Measurements from ENCODE around the gene ZC3H13.
A peak's percentile ranks its signal among the peaks of the same experiment; 100 is the strongest.

The ZC3H13 gene

DNA sequence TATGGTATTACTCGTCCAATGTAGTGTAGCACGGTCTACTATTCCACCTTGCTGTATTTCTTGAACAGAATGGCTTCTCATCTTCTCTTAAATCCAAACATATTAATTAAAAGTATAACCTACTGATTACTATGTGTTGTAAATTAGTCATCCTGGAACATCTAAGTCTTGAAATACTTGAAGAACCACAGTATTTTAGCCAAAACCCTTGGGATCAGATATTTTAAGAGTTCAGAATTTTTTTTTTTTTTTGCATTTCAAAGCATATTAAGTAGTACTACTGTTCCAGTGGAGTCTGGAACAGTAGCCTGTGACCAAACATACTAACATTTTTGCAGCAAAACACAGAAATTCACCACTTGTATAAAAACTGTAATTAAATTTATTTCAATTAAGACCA, 30.1 kb downstream of the ZC3H13 start:
- Histone ChIP-seq H3K9me3 (no peaks in the 10 kb centered on the region), H3K4me2 (0 out of 2 replicates have a peak overlapping the region, but pooled peaks have one; percentile 5), H3K36me3 (peaks cover 37% of the 10 kb centered on the region), H3K9ac (no peak overlapping the region), H3K27ac (no peak overlapping the region), H4K20me1 (peaks cover 6% of the 10 kb centered on the region; the same call in 1 of the 2 replicates), H3K4me3 (no peak overlapping the region), H3K27me3 (no peaks in the 10 kb centered on the region), H3K4me1 (peaks cover 10% of the 10 kb centered on the region; the same call in 1 of the 2 replicates)
- TF ChIP-seq Cebpa-rat (IDR thresholded peaks at IDR 0.05), result no peak

GRCh38 chr13:46016216-46016615, 36.3 kb downstream of the ZC3H13 start:
- Histone ChIP-seq H3K27ac (no peak overlapping the region), H4K20me1 (no peaks in the 10 kb centered on the region), H3K9ac (no peak overlapping the region), H3K4me3 (no peak overlapping the region), H3K9me3 (no peaks in the 10 kb centered on the region), H3K4me2 (no peak overlapping the region), H3K36me3 (peaks cover 53% of the 10 kb centered on the region), H3K4me1 (no peaks in the 10 kb centered on the region), H3K27me3 (no peaks in the 10 kb centered on the region)
- TF ChIP-seq Cebpa-rat (IDR thresholded peaks at IDR 0.05), result no peak

GRCh38 chr13:46015366-46015765, 37.2 kb downstream of the ZC3H13 start:
- Histone ChIP-seq H3K27me3 (no peaks in the 10 kb centered on the region), H3K27ac (no peak overlapping the region), H3K9ac (no peak overlapping the region), H3K4me3 (no peak overlapping the region), H3K4me2 (no peak overlapping the region), H3K9me3 (no peaks in the 10 kb centered on the region), H3K36me3 (peaks cover 57% of the 10 kb centered on the region), H3K4me1 (no peaks in the 10 kb centered on the region), H4K20me1 (no peaks in the 10 kb centered on the region)
- no peak for TF ChIP-seq Cebpa-rat (IDR thresholded peaks at IDR 0.05)

DNA sequence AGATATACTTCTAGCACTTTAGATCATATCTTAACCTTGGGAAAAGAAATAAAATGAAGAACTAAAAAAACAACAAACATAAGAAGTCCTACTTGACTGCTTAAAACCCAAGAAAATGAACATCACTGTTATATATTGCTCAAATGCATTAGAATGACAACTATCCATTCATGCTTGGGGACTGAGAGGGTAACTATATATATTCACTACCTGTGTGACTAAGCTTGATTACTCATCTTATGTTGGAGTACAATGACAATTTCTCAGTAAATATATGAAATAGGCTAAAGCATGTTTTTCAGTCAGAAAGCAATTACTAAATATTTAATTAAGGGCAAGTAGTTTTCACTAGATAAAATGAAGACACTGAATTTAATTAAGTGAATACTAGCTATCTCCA, 40.1 kb downstream of the ZC3H13 start:
- H4K20me1 ChIP-seq, result no peaks in the 10 kb centered on the region
- no peak overlapping the region for H3K4me3 ChIP-seq
- H3K4me1 ChIP-seq, result no peaks in the 10 kb centered on the region
- H3K36me3 ChIP-seq, result peaks cover 48% of the 10 kb centered on the region
- H3K27ac ChIP-seq, result no peak overlapping the region
- H3K9me3 ChIP-seq, result no peaks in the 10 kb centered on the region
- no peak overlapping the region for H3K9ac ChIP-seq
- H3K27me3 ChIP-seq, result no peaks in the 10 kb centered on the region
- no peak overlapping the region for H3K4me2 ChIP-seq
- no peak for TF ChIP-seq Cebpa-rat (IDR thresholded peaks at IDR 0.05)

DNA sequence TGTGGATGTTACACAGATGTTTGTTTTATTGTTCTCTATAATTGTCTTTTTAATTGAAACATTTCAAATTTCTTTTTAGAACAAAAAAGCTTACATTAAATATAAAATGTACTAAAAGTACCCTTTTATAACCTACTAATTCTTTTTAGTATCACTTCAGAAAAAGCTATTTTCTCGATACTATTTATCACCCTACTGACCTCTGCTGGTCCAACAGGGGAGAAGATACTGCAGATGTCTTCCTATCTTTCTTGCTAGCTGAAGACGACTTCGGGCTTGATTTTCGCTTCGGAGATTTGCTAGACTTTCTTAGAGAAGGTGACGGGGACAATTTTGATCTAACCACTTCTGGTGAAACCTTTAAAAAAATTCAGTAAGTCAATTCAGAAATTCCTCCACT, 42.4 kb downstream of the ZC3H13 start:
- H3K9me3 ChIP-seq, result no peaks in the 10 kb centered on the region
- no peak overlapping the region for H3K9ac ChIP-seq
- peaks cover 49% of the 10 kb centered on the region for H3K36me3 ChIP-seq
- no peak overlapping the region for H3K27ac ChIP-seq
- H4K20me1 ChIP-seq, result no peaks in the 10 kb centered on the region
- H3K4me1 ChIP-seq, result no peaks in the 10 kb centered on the region
- no peaks in the 10 kb centered on the region for H3K27me3 ChIP-seq
- no peak for TF ChIP-seq Cebpa-rat (IDR thresholded peaks at IDR 0.05)
- H3K4me3 ChIP-seq, result no peak overlapping the region
- H3K4me2 ChIP-seq, result no peak overlapping the region

- Histone ChIP-seq H3K9ac (no peak overlapping the region), H3K27ac (no peak overlapping the region), H4K20me1 (no peaks in the 10 kb centered on the region), H3K36me3 (peaks cover 50% of the 10 kb centered on the region), H3K4me1 (no peaks in the 10 kb centered on the region), H3K4me2 (no peak overlapping the region), H3K9me3 (no peaks in the 10 kb centered on the region), H3K27me3 (no peaks in the 10 kb centered on the region), H3K4me3 (no peak overlapping the region)
- no peak for TF ChIP-seq Cebpa-rat (IDR thresholded peaks at IDR 0.05)
These were observed 43.9 kb downstream of the ZC3H13 start for GRCh38 chr13:46008631-46009030.

- Histone ChIP-seq H3K27me3 (no peaks in the 10 kb centered on the region), H3K9me3 (no peaks in the 10 kb centered on the region), H3K9ac (no peak overlapping the region), H3K4me1 (no peaks in the 10 kb centered on the region), H3K27ac (no peak overlapping the region), H3K4me3 (no peak overlapping the region), H4K20me1 (no peaks in the 10 kb centered on the region), H3K36me3 (peaks cover 52% of the 10 kb centered on the region), H3K4me2 (no peak overlapping the region)
- no peak for TF ChIP-seq Cebpa-rat (IDR thresholded peaks at IDR 0.05)
These were observed 45.7 kb downstream of the ZC3H13 start for GRCh38 chr13:46006688-46007452.

GRCh38 chr13:46004491-46004890, 48.1 kb downstream of the ZC3H13 start:
- Histone ChIP-seq H3K36me3 (peaks cover 69% of the 10 kb centered on the region), H3K9ac (no peak overlapping the region)

GRCh38 chr13:45996631-45997030, 55.9 kb downstream of the ZC3H13 start:
- Histone ChIP-seq H3K36me3 (peaks cover 66% of the 10 kb centered on the region), H3K9me3 (no peaks in the 10 kb centered on the region), H4K20me1 (no peaks in the 10 kb centered on the region), H3K4me2 (no peak overlapping the region), H3K4me1 (no peaks in the 10 kb centered on the region), H3K27ac (no peak overlapping the region), H3K27me3 (no peaks in the 10 kb centered on the region), H3K9ac (no peak overlapping the region), H3K4me3 (no peak overlapping the region)
- TF ChIP-seq Cebpa-rat (IDR thresholded peaks at IDR 0.05), result no peak

More at GRCh38 chr13:46004491-46004890, 48.1 kb downstream of the ZC3H13 start:
- TF ChIP-seq Cebpa-rat (IDR thresholded peaks at IDR 0.05), result no peak
- H3K4me1 ChIP-seq, result no peaks in the 10 kb centered on the region
- H3K4me3 ChIP-seq, result no peak overlapping the region
- no peak overlapping the region for H3K4me2 ChIP-seq
- no peaks in the 10 kb centered on the region for H3K27me3 ChIP-seq
- H3K27ac ChIP-seq, result no peak overlapping the region
- no peaks in the 10 kb centered on the region for H4K20me1 ChIP-seq
- H3K9me3 ChIP-seq, result no peaks in the 10 kb centered on the region

DNA sequence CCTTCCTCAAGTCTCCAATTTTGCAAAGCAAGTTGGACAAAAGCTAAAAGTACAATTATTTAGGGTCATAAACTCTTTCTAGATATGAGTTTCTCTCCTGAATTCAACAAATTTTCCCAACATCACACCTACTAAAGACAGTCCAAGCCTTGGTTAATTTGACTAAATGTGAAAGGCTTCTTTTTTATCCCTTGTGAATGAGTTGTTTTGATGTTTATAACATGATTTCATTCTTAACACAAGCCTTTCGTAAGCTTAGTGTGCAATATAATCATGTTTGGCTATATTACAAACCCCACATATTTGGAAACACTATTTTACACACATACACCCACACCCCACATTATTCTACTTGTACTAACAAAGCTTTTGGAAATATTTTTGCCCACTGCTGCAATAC, 57.3 kb downstream of the ZC3H13 start:
- Histone ChIP-seq H3K27ac (no peak overlapping the region), H3K27me3 (no peaks in the 10 kb centered on the region), H4K20me1 (no peaks in the 10 kb centered on the region), H3K4me2 (no peak overlapping the region), H3K4me3 (no peak overlapping the region), H3K4me1 (no peaks in the 10 kb centered on the region), H3K9ac (no peak overlapping the region), H3K36me3 (peaks cover 52% of the 10 kb centered on the region), H3K9me3 (no peaks in the 10 kb centered on the region)
- TF ChIP-seq Cebpa-rat (IDR thresholded peaks at IDR 0.05), result no peak
